GM18511 (cell line): ENCODE data around the gene UBQLN4.
"Not testable (repeated sequence)": the region's sequence is repeated elsewhere in the genome, so short reads cannot be mapped to it uniquely, and the experiment has no call there.

ENCODE experiments used
- ATAC-seq: cut with Tn5 transposase; IDR thresholded peaks from one replicate; pipeline ENCODE4 v1.9.1; 2021; ENCODE audit warnings: mild to moderate bottlenecking, moderate library complexity; ENCODE audit not compliant: unreplicated experiment

Gene UBQLN4

DNA sequence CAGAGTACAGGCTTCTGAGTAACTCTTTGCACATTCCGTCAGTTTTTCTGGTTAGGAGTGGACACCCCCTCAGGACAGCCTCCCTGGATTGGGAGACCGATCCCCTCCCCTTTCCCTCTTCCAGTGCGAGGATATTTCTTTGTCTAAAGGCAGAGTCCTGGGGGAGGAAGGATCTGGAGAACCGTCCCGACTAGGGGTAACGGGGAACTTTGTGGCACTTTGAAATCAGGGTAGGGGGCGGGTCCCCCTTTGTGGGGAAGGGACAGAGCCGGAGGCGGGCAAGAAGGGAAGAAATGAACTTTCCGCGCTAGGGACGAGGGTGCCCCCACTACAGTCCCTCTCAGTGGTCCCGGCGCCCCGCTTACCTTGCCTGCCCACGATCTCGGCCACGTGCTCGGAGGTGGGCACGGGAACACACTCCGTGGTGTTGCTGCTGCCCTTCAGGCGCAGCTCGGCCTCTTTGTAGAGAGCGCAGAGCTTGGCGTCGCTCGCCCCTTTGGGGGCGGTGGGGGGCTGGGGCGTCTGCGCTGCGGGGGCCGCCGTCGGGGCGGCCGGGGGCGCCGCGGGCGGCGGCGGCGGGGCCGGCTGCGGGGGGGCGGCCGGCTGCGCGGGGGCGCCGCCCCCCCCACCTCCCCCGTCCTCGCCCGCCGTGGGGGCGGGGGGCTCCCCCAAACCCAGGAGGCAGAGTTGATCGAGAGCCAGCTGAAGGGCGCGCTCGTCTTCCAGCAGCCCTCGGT lies 27.8 kb upstream of the UBQLN4 start:
- no peak for ATAC-seq

DNA sequence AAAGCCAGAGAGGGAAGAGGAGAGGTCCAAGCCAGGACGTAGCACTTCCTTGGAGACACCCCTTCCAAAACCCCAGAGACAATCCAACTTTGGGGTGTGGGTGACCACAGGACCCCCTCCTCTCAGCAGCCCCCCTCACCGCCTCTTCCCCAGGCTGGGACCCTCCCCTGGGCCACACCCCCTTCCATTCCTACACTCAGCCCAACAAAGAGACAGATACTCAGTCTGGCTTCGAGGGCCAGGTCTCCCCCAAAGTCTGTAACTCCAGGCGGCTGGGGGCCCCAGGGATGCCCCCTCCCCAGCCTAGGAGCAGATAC lies 27.2 kb upstream of the UBQLN4 start:
- ATAC-seq = no peak

DNA sequence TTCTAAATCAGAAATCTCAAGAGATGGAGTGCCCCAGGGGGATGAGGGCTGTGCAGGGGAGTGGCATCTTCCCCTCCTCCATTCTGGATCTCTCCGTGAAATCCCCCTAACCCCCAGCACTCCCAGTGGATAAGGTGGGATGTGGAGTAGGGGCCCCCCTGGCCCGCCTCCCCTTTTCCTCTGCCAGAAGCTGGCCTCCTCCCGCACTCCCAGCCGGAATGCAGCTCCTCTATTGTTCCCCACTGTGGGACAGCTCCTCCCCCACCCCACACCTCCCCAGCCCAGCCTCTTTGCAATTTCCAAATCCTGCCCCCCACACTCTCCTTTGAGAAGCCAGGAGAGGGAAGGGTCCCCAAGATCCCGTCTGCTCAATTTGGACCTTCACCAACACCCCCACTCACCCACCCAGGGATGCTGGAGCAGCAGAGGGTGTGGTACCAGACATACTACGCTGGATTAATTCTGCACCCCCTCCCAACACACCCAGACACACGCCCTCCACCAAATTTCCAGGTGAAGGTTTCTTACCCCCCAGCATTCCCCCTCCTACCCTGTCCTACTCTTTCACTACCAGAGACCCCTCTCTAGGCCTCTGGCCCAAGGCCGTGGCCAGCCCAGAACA lies 26.8 kb upstream of the UBQLN4 start:
- ATAC-seq = no peak

DNA sequence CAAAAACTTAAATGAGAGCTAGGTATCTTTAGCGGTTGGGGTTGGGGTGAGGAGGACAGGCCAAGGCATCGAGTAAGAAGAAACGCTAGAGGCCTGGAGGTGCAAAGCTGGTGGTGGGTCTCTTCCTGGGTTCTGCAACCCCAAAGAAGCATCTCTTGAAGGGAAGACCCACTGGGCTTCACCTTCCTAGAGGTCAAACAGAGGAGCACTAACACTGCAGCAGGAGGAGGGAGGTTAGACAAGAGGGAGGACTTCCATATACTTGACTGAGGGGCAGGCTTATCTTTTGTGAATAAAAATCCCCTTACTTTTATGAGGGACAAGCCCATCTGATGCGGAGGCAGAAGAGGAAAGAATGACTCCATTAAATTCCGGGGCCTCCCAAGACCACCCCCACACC lies 26.2 kb upstream of the UBQLN4 start:
- ATAC-seq = no peak

DNA sequence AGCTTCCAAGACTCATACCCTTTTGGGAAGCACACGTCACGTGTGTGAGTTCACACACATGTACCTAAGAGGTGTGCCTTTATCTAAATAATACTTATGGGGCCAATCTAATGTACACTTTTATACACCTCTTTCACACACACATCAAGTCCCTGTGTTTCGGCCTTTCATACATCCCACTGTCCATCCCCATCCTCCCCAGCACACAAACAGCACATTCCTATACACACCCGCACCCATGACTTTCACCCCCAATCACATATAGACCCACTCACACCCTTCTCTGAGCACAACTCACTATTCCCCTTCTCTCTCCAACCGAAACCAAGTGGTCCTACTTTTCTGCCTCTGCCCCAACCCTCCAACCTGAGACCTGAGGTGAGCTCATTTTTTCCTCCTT lies 25.1 kb upstream of the UBQLN4 start:
- no peak for ATAC-seq

DNA sequence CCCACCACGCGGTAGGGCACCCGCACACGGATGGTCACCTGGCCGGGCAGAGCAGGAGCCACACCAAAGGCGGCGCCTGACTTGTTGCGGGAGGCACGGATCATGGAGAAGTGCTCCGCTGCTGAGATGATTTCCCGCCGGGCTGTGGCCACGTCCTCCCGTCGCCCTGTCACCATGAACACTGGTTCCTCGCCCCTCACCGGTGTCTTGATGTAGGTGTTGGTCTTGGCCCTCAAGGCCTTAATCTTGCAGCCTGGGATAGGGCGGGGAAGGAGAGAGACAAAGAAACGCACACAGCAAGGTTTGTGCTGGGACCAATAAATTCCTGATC lies 23.8 kb upstream of the UBQLN4 start:
- ATAC-seq = no peak

DNA sequence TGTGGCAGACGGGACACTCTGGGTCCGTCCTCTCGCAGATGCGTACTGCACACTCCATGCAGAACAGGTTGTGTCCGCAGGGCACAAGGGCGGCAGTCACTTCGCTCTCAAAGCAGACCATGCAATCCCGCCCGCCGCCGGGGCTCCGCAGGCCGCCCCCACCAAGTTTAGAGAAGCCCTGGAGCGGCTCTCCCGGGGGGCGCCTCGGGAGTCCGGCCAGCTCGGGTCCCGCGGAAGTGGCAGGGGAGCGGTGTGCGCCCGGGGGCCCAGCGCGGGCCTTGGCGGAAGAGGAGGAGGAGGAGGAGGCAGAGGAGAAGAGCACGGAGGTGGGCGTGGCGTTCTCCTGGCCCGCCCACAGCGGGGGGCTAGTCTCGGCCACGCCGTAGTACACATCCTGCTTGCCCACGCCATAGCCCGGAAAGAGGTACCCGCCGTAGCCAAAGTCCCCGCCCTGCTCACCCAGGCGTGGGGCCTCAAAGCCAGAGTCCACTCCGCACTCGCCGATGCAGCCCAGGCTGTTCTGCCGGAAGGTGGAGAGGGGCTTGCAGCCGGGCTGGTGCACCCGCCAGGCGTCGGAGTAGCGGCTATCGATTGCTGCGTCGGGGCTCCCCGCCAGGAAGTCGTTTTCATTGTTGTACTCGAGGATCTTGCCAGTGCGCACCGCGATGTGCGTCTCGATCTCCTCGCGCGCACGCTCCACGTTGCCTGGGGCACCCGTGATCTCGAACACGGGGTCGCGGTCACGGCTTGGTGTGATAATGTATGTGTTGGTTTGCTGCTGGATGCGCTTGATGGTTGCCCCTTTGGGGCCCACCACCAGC lies 23.2 kb upstream of the UBQLN4 start:
- ATAC-seq = no peak

DNA sequence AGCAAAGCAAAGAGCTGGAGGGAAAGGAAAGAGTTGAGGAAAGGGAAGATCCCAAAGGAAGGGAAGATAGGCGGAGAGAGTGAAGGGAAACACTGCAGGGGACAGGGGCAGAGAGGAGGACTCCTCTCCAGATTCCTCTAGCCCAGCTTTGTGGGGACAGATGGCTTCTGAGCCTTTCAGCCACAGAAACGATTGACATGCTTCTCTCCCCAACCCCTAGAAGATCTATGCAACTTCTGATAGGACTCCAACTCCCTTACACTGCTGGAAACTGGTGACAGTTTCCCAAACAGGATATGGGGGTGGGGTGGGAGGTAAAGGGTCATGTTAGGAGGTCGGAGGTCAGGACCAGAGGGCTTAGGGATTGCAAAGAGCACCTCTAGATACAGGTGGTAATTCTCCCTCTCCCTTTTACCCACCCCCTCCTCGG lies 22.2 kb upstream of the UBQLN4 start:
- no peak for ATAC-seq

DNA sequence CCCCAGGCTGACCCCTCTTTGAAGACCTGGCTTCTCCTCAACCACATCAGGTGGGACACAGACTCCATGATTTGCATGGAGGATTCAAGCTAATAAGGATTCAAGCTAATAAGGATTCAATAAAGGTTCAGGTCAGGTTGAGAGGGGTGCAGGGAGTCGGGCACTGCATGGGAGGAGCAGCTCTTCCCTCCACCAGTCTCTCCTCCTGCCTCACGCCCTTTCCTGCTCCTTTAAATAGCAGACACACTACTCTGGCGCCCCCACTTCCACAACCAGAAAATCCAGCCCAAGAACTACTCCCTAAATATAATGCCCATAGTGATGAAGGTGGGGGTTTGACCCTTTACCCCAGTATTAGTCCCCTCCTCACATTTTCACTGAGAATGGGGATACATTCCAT lies 21.6 kb upstream of the UBQLN4 start:
- no peak for ATAC-seq

DNA sequence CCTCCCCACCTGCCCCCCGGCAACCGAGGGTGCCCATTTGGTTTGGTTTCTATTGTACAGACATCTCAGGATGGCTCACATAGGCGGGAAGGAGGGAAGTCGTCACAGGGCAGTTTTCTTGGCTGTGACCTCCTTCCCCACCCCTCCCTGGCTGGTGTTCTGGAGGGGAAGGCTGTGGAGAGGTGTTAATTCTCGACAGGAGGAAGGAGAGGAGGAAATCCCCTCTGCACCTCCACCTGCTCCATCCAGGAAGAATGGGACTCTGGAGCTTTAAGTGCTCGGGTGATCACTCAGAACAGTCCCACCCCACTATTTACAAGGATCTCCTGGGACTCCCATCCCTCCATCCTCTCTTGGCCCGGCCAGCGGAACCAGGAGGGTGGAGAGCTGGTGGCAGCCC lies 21.1 kb upstream of the UBQLN4 start:
- no peak for ATAC-seq

DNA sequence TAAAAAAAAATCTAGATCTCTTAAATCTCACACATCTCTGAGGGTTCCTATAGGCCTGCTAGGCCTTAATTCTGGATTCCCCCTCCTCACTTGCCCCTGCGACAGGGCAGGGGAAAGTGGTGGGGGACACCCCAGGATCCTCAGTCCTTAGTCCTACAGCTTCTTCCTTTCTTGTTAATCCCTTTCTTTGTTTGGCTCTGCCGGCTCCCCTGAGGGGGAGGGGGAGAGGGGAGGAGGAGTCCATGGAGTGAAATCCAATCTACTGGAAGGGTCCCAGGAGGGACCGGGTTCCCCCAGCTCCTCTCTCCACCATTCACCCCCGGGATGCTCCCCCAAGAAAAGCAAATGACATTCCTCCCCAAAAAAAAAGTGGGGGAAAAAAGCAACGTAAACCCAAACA lies 20.1 kb upstream of the UBQLN4 start:
- no peak for ATAC-seq

DNA sequence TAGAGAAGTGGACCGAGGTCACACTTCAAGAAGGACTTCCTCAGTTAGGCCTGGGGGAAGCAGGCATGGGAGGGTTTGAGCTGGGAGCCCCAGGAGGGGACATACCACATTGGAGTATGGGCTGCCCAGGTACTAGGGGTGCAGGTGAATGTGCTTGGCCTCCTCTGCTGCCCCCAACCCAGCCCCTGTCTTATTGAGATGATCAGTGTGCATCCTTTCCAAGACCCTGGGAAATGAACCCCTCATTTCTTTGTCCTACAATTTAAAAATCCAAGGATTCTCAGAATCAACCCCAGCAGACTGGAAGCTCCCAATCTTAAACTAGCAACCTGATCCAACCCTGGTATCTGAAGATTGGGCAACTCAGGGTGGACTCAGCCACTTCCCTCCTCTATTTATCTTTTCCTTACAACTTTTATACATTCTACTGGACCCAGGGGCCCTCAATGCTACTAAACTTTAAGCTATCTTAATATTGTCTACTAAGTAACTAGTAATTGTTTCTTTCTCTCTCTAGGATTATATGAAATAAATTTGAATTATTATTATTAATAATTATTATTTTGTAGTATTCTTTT lies 19.6 kb upstream of the UBQLN4 start:
- no peak for ATAC-seq

DNA sequence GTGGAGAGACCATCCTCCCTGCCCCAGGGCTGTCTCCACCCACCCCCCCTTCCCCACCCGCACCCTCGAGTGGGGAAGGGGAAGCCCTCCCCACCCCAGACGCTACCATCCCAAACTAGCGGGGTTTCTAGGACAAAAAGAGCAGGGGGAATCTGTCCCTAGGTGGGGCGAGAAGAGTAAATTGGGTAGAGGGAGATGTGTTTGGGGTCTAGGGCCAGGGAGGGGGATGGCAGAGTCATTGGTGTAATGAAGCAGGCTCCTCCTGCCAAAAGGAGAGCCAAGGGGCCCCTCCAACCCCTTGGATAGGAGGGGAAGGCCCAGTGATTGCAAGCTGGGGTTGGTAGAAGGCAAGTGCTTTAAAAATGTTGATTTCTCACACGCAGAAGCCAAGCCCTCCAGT lies 18.7 kb upstream of the UBQLN4 start:
- ATAC-seq = no peak

DNA sequence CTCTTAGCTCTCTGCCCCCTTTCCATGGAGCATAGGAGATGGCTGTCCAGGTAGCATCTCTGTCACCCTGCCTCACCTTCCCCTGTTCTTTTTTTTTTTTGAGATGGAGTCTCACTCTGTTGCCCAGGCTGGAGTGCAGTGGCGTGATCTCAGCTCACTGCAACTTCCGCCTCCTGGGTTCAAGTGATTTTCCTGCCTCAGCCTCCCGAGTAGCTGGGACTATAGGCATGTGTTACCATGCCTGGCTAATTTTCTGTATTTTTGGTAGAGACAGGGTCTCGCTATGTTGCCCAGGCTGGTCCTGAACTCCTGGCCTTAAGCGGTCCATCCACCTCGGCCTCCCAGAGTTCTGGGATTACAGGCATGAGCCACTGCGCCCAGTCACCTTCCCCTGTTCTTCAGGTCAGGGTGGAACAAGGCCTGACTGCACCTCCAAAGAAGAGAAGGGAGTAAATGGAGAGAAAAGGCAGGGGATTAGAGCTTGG lies 17.8 kb upstream of the UBQLN4 start:
- not testable (repeated sequence) for ATAC-seq

DNA sequence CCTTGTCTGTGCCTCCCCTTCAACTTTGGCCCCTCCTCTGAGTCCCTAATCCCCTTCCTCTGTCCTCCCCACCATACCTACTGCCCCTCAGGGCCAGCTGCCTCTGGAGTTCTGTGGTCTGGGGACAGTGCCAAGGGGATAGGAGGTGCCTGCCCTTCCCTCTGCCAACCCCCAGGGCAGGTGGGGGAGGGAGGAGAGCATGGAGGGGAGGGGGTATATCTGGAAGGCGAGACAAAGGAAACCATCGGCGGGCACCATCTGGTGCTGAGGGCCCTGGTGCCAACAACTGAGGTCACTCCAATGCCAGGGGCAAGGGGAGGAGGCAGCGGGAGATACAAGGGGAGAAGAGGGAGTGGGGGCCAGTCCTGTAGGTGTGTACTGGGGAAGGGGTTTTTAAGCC lies 16.9 kb upstream of the UBQLN4 start:
- ATAC-seq = no peak

DNA sequence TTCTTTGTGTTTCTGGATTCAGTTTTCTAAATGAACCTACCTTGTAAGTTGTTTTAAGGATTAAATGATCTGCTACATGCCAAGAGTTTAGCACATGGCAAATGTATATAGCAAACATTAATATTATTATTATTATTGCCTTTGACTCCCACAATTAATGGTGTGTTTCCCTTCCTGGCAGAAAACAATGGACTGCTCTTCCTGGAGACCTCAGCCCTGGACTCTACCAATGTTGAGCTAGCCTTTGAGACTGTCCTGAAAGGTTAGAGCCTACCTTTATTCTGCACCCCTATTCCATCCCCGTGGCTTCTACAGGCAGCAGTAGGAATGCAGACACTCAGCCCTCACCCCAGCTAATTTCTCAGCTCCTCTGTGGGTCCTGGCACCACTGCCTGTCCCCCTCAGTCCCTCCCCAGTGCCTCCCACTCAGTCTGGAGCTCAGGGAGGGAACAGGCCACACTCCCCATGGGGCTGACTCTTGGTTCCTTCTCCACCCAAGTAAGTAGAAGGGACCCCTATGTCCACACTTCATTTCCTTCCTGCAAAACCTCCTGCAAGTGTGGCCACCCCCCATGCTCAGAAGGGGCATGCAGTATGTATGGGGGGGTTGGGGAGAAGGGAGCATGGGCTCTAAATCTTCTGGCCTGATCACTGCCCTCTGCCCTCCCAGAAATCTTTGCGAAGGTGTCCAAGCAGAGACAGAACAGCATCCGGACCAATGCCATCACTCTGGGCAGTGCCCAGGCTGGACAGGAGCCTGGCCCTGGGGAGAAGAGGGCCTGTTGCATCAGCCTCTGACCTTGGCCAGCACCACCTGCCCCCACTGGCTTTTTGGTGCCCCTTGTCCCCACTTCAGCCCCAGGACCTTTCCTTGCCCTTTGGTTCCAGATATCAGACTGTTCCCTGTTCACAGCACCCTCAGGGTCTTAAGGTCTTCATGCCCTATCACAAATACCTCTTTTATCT lies 16.2 kb upstream of the UBQLN4 start:
- no peak for ATAC-seq

DNA sequence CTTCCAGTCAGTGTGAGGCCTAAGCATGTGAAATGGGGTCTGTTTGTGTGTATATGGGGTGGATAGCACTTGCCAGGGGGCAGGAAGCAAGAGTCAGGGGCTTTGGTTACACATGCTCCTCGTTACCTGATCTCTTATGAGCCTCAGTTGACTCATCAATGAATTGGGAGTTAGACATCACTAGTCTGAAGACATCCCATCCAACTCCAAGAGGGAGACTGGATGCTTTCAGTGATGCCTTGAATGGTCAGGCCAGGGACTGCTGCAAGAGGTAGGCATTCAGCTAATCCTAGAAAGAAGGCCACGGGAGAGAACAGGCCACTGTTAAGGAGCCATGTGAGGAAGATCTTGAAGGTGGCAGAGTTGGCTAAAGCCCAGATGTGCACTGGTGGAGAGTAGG lies 13.7 kb upstream of the UBQLN4 start:
- ATAC-seq = no peak

DNA sequence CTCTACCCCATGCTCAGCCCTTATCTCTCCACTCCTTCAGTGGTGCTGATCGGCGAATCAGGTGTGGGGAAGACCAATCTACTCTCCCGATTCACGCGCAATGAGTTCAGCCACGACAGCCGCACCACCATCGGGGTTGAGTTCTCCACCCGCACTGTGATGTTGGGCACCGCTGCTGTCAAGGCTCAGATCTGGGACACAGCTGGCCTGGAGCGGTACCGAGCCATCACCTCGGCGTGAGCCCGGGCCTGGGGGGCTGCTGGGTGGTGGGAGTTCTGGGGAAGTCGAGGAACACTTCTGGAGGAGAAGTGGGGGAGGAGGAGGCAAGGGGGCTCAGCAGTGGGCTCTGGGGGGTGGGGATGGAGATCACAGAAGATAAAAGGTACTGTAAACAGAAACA lies 12.3 kb upstream of the UBQLN4 start:
- no peak for ATAC-seq

DNA sequence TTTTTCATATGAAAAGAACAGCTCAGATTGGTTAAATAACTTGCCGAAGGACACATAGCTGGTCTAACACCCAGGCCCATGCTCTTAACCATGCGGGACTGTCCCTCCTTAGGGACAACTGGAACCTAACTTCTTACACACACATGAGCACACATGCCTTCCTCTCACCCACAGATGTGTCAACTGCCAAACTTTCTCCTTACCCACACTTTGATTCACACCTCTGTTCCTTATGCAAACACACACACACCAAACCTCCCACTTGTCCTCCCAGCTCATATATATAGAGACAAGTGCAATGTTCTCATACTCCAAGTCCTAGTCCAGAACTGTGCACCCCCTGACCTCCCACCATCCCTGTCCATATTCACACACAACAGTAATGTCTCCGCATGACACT lies 11.6 kb upstream of the UBQLN4 start:
- ATAC-seq = no peak

DNA sequence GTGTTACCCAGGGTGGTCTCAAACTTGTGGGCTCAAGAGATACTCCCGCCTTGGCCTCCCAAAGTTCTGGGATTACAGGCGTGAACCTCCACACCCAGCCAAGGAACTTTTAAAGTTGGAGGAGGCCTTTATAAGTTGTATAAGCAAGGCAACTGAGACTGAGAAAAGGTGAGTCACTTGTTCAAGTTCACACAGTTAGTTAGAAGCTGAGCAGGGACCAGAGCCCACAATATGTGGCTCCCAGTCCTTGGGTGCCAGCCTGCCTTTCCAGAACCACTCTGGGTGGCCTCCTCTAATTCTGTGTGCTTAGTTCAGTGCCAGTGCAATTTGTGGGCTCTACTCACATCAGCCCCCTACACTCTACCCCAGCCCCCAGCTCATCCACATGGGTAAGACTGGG lies 11.0 kb upstream of the UBQLN4 start:
- ATAC-seq = no peak

DNA sequence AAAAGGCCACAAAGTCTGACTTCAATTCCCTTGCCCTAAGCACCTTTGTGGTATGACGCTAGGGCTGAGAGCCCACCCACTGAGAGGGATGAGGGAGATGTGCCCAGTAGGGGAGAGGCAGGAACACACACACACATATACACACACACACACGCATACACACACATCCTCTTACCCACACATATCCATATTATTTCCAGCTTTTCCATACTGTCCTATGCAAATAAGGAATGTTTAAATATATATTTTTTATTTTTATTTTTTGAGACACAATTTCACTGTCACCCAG lies 10.3 kb upstream of the UBQLN4 start:
- ATAC-seq = no peak
